Measurements from ENCODE around the gene PI4K2A.

Gene PI4K2A

DNA sequence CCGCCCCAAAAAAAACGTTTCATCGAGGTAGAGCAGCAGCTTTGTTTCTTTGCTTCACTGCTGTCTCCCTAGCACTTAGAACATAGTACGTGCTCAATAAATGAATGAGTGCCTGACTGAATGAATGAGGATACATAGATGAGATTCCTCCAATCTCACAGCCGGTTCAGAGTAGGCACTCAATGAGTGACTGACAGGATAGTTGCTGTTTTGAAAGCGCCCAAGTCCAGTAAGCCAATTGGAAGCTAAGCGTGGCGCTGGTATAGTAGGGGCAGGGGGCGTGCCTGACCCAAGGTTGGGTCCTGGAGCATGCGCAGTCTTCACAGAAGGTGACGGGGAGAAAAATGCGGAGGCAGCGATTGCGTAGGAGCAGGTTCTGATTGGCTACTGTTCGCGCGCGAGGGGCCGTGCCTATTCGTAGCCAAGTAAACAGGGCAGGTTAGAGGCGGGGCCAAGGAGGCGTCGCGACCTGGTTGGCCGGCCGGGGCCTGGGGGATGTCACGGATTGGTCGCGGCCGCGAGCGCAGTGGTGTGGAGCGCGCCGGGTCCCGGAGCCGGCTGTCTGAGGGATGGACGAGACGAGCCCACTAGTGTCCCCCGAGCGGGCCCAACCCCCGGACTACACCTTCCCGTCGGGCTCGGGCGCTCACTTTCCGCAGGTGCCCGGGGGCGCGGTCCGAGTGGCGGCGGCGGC is at the start of gene PI4K2A:
TSS of gene PI4K2A (plus strand) at position 498 of the 694 bp plus-strand sequence. CDS start at position 570, 72 bp downstream.
- TF ChIP-seq, protein P1, sequence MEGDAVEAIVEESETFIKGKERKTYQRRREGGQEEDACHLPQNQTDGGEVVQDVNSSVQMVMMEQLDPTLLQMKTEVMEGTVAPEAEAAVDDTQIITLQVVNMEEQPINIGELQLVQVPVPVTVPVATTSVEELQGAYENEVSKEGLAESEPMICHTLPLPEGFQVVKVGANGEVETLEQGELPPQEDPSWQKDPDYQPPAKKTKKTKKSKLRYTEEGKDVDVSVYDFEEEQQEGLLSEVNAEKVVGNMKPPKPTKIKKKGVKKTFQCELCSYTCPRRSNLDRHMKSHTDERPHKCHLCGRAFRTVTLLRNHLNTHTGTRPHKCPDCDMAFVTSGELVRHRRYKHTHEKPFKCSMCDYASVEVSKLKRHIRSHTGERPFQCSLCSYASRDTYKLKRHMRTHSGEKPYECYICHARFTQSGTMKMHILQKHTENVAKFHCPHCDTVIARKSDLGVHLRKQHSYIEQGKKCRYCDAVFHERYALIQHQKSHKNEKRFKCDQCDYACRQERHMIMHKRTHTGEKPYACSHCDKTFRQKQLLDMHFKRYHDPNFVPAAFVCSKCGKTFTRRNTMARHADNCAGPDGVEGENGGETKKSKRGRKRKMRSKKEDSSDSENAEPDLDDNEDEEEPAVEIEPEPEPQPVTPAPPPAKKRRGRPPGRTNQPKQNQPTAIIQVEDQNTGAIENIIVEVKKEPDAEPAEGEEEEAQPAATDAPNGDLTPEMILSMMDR (IDR thresholded peaks at IDR 0.05; ENCODE audit: low read depth, low read length, missing control alignments), result no peak
- in situ Hi-C loops (cut with HindIII; ENCODE audit: low sequenced_read_pairs), result no loop called here
- peak within 1 kb of the TSS; percentile 81 for H3K4me3 ChIP-seq (ENCODE audit: low read depth, low read length)
- peak; percentile 98 for DNase-seq (ENCODE audit: low read depth)

GRCh38 chr10:97590748-97591495 is 49.5 kb upstream of the PI4K2A start:
- TF ChIP-seq, protein P1 (IDR thresholded peaks at IDR 0.05; ENCODE audit: low read depth, low read length, missing control alignments), result no peak
- DNase-seq (ENCODE audit: low read depth), result no peak
- no peak overlapping the region for H3K4me3 ChIP-seq (ENCODE audit: low read depth, low read length)
- in situ Hi-C loops (cut with HindIII; ENCODE audit: low sequenced_read_pairs), result no loop called here

DNA sequence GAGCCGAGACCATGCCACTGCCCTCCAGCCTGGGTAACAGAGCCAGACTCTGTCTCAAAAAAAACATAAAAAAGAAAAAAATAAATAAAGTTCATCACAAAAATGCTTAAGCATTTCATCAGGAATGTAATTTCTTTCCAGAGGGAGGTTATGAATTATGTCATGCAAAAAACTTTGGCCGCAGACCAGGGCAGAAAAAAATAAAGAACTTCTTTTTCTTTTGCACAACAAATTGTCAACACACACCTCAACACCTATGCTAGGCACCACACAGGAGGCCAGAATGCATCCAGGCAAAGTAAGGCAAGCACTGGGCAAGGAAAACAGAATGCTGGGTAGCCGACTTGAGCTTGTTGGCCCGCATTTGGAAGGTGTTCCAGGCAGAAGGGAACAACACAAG is 47.0 kb upstream of the PI4K2A start:
- TF ChIP-seq, protein P1 (IDR thresholded peaks at IDR 0.05; ENCODE audit: low read depth, low read length, missing control alignments), result no peak
- H3K4me3 ChIP-seq (ENCODE audit: low read depth, low read length), result no peak overlapping the region
- in situ Hi-C loops (cut with HindIII; ENCODE audit: low sequenced_read_pairs), result no loop called here
- DNase-seq (ENCODE audit: low read depth), result no peak

GRCh38 chr10:97596101-97597082 is 44.1 kb upstream of the PI4K2A start:
- no peak overlapping the region for H3K4me3 ChIP-seq (ENCODE audit: low read depth, low read length)
- in situ Hi-C loops (cut with HindIII; ENCODE audit: low sequenced_read_pairs), result no loop called here
- TF ChIP-seq, protein P1 (IDR thresholded peaks at IDR 0.05; ENCODE audit: low read depth, low read length, missing control alignments), result no peak
- peak; percentile 74 for DNase-seq (ENCODE audit: low read depth)

DNA sequence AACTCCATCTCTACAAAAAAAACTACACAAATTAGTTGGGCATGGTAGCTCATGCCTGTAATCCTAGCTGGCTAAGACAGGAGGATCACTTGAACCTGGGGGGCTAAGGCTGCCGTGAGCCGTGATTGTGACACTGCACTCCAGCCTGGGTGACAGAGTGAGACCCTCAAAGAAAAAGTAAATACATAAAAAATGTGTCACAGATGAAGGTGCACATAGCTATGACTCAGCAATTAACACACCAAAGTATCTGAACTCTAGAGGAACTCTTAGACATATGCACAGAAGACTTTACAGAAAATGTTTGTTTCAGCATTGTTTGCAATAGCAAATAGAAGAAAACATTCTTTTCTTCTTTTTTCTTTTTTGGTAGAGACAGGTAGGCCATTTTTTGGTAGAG is 42.7 kb upstream of the PI4K2A start:
- no peak overlapping the region for H3K4me3 ChIP-seq (ENCODE audit: low read depth, low read length)
- in situ Hi-C loops (cut with HindIII; ENCODE audit: low sequenced_read_pairs), result no loop called here
- no peak for DNase-seq (ENCODE audit: low read depth)
- TF ChIP-seq, protein P1 (IDR thresholded peaks at IDR 0.05; ENCODE audit: low read depth, low read length, missing control alignments), result no peak

Measured in astrocyte of the cerebellum (primary cell).